ENCODE data around the gene IFITM2.

DNA sequence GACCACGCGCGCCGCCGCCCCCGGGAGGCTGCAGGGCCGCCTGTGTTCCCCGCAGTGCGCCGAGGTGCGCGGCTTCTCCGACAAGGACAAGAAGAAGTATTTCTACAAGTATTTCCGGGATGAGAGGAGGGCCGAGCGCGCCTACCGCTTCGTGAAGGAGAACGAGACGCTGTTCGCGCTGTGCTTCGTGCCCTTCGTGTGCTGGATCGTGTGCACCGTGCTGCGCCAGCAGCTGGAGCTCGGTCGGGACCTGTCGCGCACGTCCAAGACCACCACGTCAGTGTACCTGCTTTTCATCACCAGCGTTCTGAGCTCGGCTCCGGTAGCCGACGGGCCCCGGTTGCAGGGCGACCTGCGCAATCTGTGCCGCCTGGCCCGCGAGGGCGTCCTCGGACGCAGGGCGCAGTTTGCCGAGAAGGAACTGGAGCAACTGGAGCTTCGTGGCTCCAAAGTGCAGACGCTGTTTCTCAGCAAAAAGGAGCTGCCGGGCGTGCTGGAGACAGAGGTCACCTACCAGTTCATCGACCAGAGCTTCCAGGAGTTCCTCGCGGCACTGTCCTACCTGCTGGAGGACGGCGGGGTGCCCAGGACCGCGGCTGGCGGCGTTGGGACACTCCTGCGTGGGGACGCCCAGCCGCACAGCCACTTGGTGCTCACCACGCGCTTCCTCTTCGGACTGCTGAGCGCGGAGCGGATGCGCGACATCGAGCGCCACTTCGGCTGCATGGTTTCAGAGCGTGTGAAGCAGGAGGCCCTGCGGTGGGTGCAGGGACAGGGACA lies 26.7 kb upstream of the IFITM2 start:
- TF ChIP-seq TCF12 (IDR thresholded peaks at IDR 0.05; ENCODE audit: low read depth), result no peak
- TF ChIP-seq EP300 (IDR thresholded peaks at IDR 0.05; ENCODE audit: borderline replicate concordance), result no peak
- no peak for TF ChIP-seq RAD21 (IDR thresholded peaks at IDR 0.05; ENCODE audit: low read depth)
- TF ChIP-seq NFIC (IDR thresholded peaks at IDR 0.05), result no peak
- no peak for TF ChIP-seq REST (IDR thresholded peaks at IDR 0.05; ENCODE audit: low read depth)
- TF ChIP-seq TAF1 (IDR thresholded peaks at IDR 0.05; ENCODE audit: low read depth), result no peak
- TF ChIP-seq EGR1 (IDR thresholded peaks at IDR 0.05), result no peak
